HG03039 (cell line): ENCODE data around the gene SEC24C.

Experiments
- ATAC-seq: cut with Tn5 transposase; IDR thresholded peaks from one replicate; pipeline ENCODE4 v1.9.1; 2021; ENCODE audit warnings: mild to moderate bottlenecking, moderate library complexity; ENCODE audit not compliant: unreplicated experiment

The SEC24C gene

GRCh38 chr10:73809061-73809818 is 65.1 kb downstream of the SEC24C start:
- ATAC-seq: no peak

- no peak for ATAC-seq
These were observed 66.2 kb downstream of the SEC24C start for GRCh38 chr10:73810358-73810734.

GRCh38 chr10:73810735-73811465 is 66.7 kb downstream of the SEC24C start:
- peak; percentile 20 for ATAC-seq

- ATAC-seq: no peak
These were observed 68.5 kb downstream of the SEC24C start for GRCh38 chr10:73812657-73813056.

- ATAC-seq: no peak
These were observed 69.2 kb downstream of the SEC24C start for GRCh38 chr10:73813333-73813732.

- ATAC-seq: no peak
These were observed 70.2 kb downstream of the SEC24C start for GRCh38 chr10:73814276-73814895.

- ATAC-seq: no peak
These were observed 70.9 kb downstream of the SEC24C start for GRCh38 chr10:73814896-73815718.

- ATAC-seq: no peak
These were observed 71.5 kb downstream of the SEC24C start for GRCh38 chr10:73815719-73816030.

GRCh38 chr10:73816917-73817729 is 73.0 kb downstream of the SEC24C start:
- no peak for ATAC-seq

GRCh38 chr10:73817826-73818225 is 73.7 kb downstream of the SEC24C start:
- no peak for ATAC-seq

GRCh38 chr10:73818402-73818801 is 74.2 kb downstream of the SEC24C start:
- ATAC-seq: no peak

- no peak for ATAC-seq
These were observed 74.9 kb downstream of the SEC24C start for GRCh38 chr10:73819081-73819480.

- ATAC-seq: no peak
These were observed 75.4 kb downstream of the SEC24C start for GRCh38 chr10:73819513-73820093.
